CD14-positive monocyte (primary cell): ENCODE measurements around the gene SOD3. TPM values are rescaled to one million over a fixed set of nuclear protein-coding genes. Genes with fewer than 3 reads are reported as not detected.

Source experiments
- DNase-seq, 3 donors: peaks; one replicate each; pipeline ENCODE4 v3.0.0-alpha.2; 2011 to 2022
- H2AFZ ChIP-seq: 2 replicates; pipeline ENCODE4 v1.6.0; 2012; ENCODE audit warnings: mild to moderate bottlenecking, low read depth, low read length, inconsistent platforms; ENCODE audit not compliant: insufficient read depth, poor library complexity, severe bottlenecking
- H3K27ac ChIP-seq, 2 donors: 1 replicate in 1 of 2; 2 replicates in 1 of 2; pipeline ENCODE4 v1.5.1; 2012 to 2013; ENCODE audit warnings: low read length in 2 of 2, control low read depth in 1 of 2, inconsistent platforms in 1 of 2, low read depth in 1 of 2, mild to moderate bottlenecking in 1 of 2
- H3K27me3 ChIP-seq, 2 donors: one replicate each; pipeline versions ENCODE4 v1.6.0 to v1.6.1; 2011 to 2013; ENCODE audit warnings: low read length in 2 of 2; ENCODE audit not compliant: control insufficient read depth in 2 of 2, insufficient read depth in 2 of 2
- H3K36me3 ChIP-seq, 2 donors: replicated peaks in 1 of 2; 1 replicate in 1 of 2; 2 replicates in 1 of 2; pipeline versions ENCODE4 v1.5.1 to v1.6.1; 2012 to 2013; ENCODE audit warnings: low read length in 2 of 2, control low read depth in 1 of 2, inconsistent platforms in 1 of 2, mild to moderate bottlenecking in 1 of 2; ENCODE audit not compliant: insufficient read depth in 2 of 2, control insufficient read depth in 1 of 2
- H3K4me1 ChIP-seq, 2 donors: 1 replicate in 1 of 2; 2 replicates in 1 of 2; pipeline versions ENCODE4 v1.5.1 to v1.6.1; 2012 to 2013; ENCODE audit warnings: low read length in 2 of 2, control low read depth in 1 of 2, inconsistent platforms in 1 of 2, mild to moderate bottlenecking in 1 of 2, moderate library complexity in 1 of 2; ENCODE audit not compliant: insufficient read depth in 2 of 2, control insufficient read depth in 1 of 2
- H3K4me2 ChIP-seq: replicated peaks from 2 replicates; pipeline ENCODE3; 2012; ENCODE audit warnings: low read length, moderate library complexity, mild to moderate bottlenecking; ENCODE audit not compliant: poor library complexity, severe bottlenecking; ENCODE audit errors: extremely low read depth
- H3K4me3 ChIP-seq, 3 experiments: fragments of 200-600 bp in 1 of 3; sonication (generic) in 1 of 3; replicated peaks in 1 of 3; 1 replicate in 2 of 3; 2 replicates in 1 of 3; pipeline ENCODE4 v1.5.1; 2011 to 2013; ENCODE audit warnings: low read length in 3 of 3, mild to moderate bottlenecking in 3 of 3, control low read depth in 2 of 3, low read depth in 2 of 3, inconsistent platforms in 1 of 3, moderate library complexity in 1 of 3
- H3K79me2 ChIP-seq: 2 replicates; pipeline ENCODE4 v1.6.0; 2012; ENCODE audit warnings: mild to moderate bottlenecking, control low read depth, inconsistent platforms, low read length, moderate library complexity; ENCODE audit not compliant: insufficient read depth
- H3K9ac ChIP-seq: 2 replicates; pipeline ENCODE4 v1.6.0; 2017; ENCODE audit warnings: low read length, mild to moderate bottlenecking; ENCODE audit not compliant: insufficient read depth, poor library complexity, severe bottlenecking
- H3K9me3 ChIP-seq, 2 donors: replicated peaks in 1 of 2; 1 replicate in 1 of 2; 2 replicates in 1 of 2; pipeline versions ENCODE4 v1.5.1 to v1.6.1; 2012 to 2013; ENCODE audit warnings: low read length in 2 of 2, control low read depth in 1 of 2; ENCODE audit not compliant: control insufficient read depth in 1 of 2, insufficient read depth in 1 of 2
- H4K20me1 ChIP-seq: 2 replicates; pipeline ENCODE4 v1.6.0; 2012; ENCODE audit warnings: mild to moderate bottlenecking, low read length, control low read depth, moderate library complexity; ENCODE audit not compliant: insufficient read depth
- H3K27ac Mint-ChIP-seq, 7 donors: one replicate each; pipeline ENCODE4 v1.8.0; 2020; ENCODE audit warnings: mild to moderate bottlenecking in 7 of 7, mixed read lengths in 7 of 7, moderate library complexity in 6 of 7, inconsistent platforms in 2 of 7
- H3K27me3 Mint-ChIP-seq, 3 donors: one replicate each; pipeline ENCODE4 v1.8.0; 2021 to 2022; ENCODE audit warnings: low read depth in 3 of 3, mild to moderate bottlenecking in 3 of 3, mixed read lengths in 3 of 3, moderate library complexity in 3 of 3, inconsistent platforms in 1 of 3
- H3K36me3 Mint-ChIP-seq, 2 donors: one replicate each; pipeline ENCODE4 v1.8.0; 2020; ENCODE audit warnings: mixed read lengths in 2 of 2, inconsistent platforms in 1 of 2, mild to moderate bottlenecking in 1 of 2
- H3K4me1 Mint-ChIP-seq: one replicate; pipeline ENCODE4 v1.8.0; 2020; ENCODE audit warnings: mild to moderate bottlenecking, mixed read lengths
- H3K4me3 Mint-ChIP-seq, 2 donors: one replicate each; pipeline ENCODE4 v1.8.0; 2020; ENCODE audit warnings: mild to moderate bottlenecking in 2 of 2, mixed read lengths in 2 of 2, moderate library complexity in 1 of 2
- H3K9me3 Mint-ChIP-seq, 7 donors: one replicate each; pipeline ENCODE4 v1.8.0; 2020 to 2022; ENCODE audit warnings: mixed read lengths in 7 of 7, mild to moderate bottlenecking in 6 of 7, moderate library complexity in 6 of 7, inconsistent platforms in 2 of 7
- CTCF ChIP-seq: fragments of 200-600 bp; IDR thresholded peaks from one replicate; pipeline ENCODE4 v1.8.0; 2022; ENCODE audit warnings: antibody characterized with exemption, mild to moderate bottlenecking
- WGBS: methylation state at CpG from one replicate; pipeline ENCODE4 v1.1.5; 2013; ENCODE audit warnings: missing lambda C conversion rate; ENCODE audit not compliant: insufficient coverage; 5-methylcytosine and 5-hydroxymethylcytosine counted together
- intact Hi-C, 2 donors: fragments of 100-400 bp; cut with micrococcal nuclease; formaldehyde crosslinking; loops; one replicate each; pipeline versions ENCODE4 v1.15.0 to v1.15.1; 2023
- polyA plus RNA-seq, 3 donors: library from polyadenylated mRNA; depleted of rRNA in 1 of 3; unstranded in 2 of 3; stranded (reverse) in 1 of 3; fragments of 300-500 nt in 2 of 3; fragments of >200 nt in 1 of 3; fragmentation: Illumina TruSeq in 2 of 3; gene quantifications; 1 replicate in 2 of 3; 2 replicates in 1 of 3; pipeline ENCODE4 v1.2.3, GENCODE V29; 2012 to 2021

Gene SOD3
- polyA plus RNA-seq, 3 donors: not detected

DNA sequence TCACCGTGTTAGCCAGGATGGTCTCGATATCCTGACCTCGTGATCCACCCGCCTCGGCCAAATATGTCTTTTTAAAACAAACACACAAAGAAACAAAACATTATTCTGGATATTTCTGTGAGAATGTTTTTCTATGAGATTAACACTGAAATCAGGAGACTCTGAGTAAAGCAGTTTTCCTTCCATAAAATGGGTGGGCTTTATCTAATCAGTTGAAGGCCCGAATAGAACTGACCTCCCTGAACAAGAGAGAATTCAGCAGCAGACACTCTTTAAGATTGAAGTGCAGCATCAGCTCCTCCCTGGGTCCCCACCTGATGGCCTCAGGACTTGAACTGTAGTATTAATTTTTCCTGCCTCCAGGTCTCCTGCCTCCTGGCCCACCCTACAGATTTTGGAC is 22.4 kb upstream of the SOD3 start:
- Histone ChIP-seq H2AFZ (no peak overlapping the region), H3K27ac (no peak overlapping the region), H3K9me3 (no peaks in the 10 kb centered on the region), H3K4me2 (no peak overlapping the region), H3K36me3 (no peaks in the 10 kb centered on the region), H3K27me3 (peaks cover 0 to 2% of the 10 kb centered on the region in 2 donors), H3K9ac (no peak overlapping the region), H3K4me1 (peaks cover 3 to 7% of the 10 kb centered on the region in 2 donors), H3K4me3 (no peak overlapping the region), H4K20me1 (no peaks in the 10 kb centered on the region), H3K79me2 (no peaks in the 10 kb centered on the region)
- Mint-ChIP-seq H3K27ac (no peak overlapping the region), H3K9me3 (peaks cover 0 to 4% (median 0%) of the 10 kb centered on the region in 7 donors), H3K36me3 (no peaks in the 10 kb centered on the region), H3K4me1 (peaks cover 10% of the 10 kb centered on the region), H3K27me3 (peaks cover 0 to 9% (median 3%) of the 10 kb centered on the region in 3 donors), H3K4me3 (no peak overlapping the region)
- no peak for DNase-seq
- WGBS: no CpG with 5 or more reads among the region's 6 CpGs
- no peak for TF ChIP-seq CTCF
- intact Hi-C loops: no loop called here

GRCh38 chr4:24774452-24774851 is 20.9 kb upstream of the SOD3 start:
- Histone ChIP-seq H3K27me3 (peaks cover 0 to 2% of the 10 kb centered on the region in 2 donors), H3K27ac (no peak overlapping the region), H2AFZ (no peak overlapping the region), H4K20me1 (no peaks in the 10 kb centered on the region), H3K9me3 (no peaks in the 10 kb centered on the region), H3K79me2 (no peaks in the 10 kb centered on the region), H3K9ac (no peak overlapping the region), H3K4me2 (no peak overlapping the region), H3K36me3 (no peaks in the 10 kb centered on the region), H3K4me3 (no peak overlapping the region), H3K4me1 (peaks cover 12 to 17% of the 10 kb centered on the region in 2 donors)
- Mint-ChIP-seq H3K27ac (no peak overlapping the region), H3K36me3 (no peaks in the 10 kb centered on the region), H3K27me3 (peaks cover 0 to 9% (median 3%) of the 10 kb centered on the region in 3 donors), H3K4me1 (peaks cover 24% of the 10 kb centered on the region), H3K9me3 (peaks cover 0 to 4% (median 0%) of the 10 kb centered on the region in 7 donors), H3K4me3 (no peak overlapping the region)
- intact Hi-C loops: no loop called here
- no CpG with 5 or more reads among the region's 2 CpGs for WGBS
- no peak for TF ChIP-seq CTCF
- DNase-seq: no peak
